AG04449 (cell line): Measurements from ENCODE around the gene CASS4.

Experiments
- CTCF ChIA-PET: fragments of 350-600 bp; formaldehyde crosslinking; extraction: SDS; loops from one replicate; lab custom pipeline; 2021; ENCODE audit warnings: antibody characterized with exemption; lab: Yijun Ruan, JAX
- POLR2A ChIA-PET: fragments of 400-600, 350-600 bp; formaldehyde crosslinking; extraction: SDS; loops from one replicate; lab custom pipeline; 2020; ENCODE audit warnings: antibody characterized with exemption, inconsistent platforms; lab: Yijun Ruan, JAX
- DNase-seq: peaks from one replicate; pipeline ENCODE4 v3.0.0-alpha.2; 2010; ENCODE audit warnings: low read depth, low spot score
- H3K4me3 ChIP-seq: 2 replicates; pipeline ENCODE4 v1.5.1; 2011; ENCODE audit warnings: low read depth, mild to moderate bottlenecking, control low read depth, low read length
- CTCF ChIP-seq: IDR thresholded peaks from one replicate; pipeline ENCODE4 v1.5.1; 2011; ENCODE audit warnings: mild to moderate bottlenecking, moderate library complexity, low read length, control low read depth, inconsistent platforms; ENCODE audit not compliant: insufficient read depth; ENCODE audit errors: missing control alignments

Gene CASS4

GRCh38 chr20:56445540-56445939 lies 33.5 kb downstream of the CASS4 start:
- ChIA-PET POLR2A (no interaction called here), CTCF (no interaction called here)
- DNase-seq: no peak
- H3K4me3 ChIP-seq: no peak overlapping the region
- no peak for TF ChIP-seq CTCF

GRCh38 chr20:56447227-56447626 lies 35.2 kb downstream of the CASS4 start:
- TF ChIP-seq CTCF: no peak
- no peak for DNase-seq
- ChIA-PET POLR2A (no interaction called here), CTCF (interaction anchor here (0.7 kb wide), 2 partner anchors 16 to 46 kb away, joined by 3 to 4 read pairs; no protein-coding TSS in a partner anchor)
- H3K4me3 ChIP-seq: no peak overlapping the region

GRCh38 chr20:56449459-56449858 lies 37.4 kb downstream of the CASS4 start:
- H3K4me3 ChIP-seq: no peak overlapping the region
- ChIA-PET CTCF (interaction anchor here (1.1 kb wide), 1 partner anchor 49 kb away, joined by 3 read pairs; no protein-coding TSS in a partner anchor), POLR2A (no interaction called here)
- TF ChIP-seq CTCF: no peak
- no peak for DNase-seq

DNA sequence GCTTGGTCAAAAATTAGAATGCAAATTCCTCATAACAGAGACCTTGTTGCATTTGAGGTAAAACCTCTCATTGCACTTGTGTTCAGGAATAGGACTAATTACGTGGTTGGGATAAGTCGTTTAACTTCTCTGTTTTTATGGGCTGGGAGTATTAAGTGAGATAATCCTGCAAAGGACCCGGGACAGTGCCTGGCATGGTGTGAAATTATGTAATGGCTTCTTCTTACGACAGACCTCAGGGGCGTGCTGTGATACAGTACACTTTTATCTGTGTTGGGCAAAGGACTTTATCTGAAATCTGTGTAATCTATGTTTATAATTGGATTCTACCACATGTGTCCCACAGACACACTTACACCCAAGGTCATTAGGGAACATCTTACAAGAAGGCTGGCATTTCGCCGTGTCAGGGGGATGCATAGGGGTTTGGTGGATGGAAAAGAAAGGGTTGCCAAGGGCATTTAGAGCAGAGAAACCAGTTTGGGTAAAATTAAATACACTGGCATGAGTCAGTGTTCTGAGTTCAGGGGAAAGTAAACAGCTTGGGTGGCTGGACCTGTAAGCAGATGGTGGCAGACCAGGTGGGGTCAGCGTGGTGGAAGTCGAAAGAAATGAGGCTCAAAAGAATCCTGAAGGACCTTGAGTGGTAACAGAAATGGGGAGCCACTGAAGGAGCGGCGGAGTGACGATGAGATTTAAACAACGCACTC lies 39.2 kb downstream of the CASS4 start:
- POLR2A ChIA-PET: no interaction called here
- H3K4me3 ChIP-seq: no peak overlapping the region
- no peak for TF ChIP-seq CTCF
- no peak for DNase-seq
- CTCF ChIA-PET: no interaction called here

DNA sequence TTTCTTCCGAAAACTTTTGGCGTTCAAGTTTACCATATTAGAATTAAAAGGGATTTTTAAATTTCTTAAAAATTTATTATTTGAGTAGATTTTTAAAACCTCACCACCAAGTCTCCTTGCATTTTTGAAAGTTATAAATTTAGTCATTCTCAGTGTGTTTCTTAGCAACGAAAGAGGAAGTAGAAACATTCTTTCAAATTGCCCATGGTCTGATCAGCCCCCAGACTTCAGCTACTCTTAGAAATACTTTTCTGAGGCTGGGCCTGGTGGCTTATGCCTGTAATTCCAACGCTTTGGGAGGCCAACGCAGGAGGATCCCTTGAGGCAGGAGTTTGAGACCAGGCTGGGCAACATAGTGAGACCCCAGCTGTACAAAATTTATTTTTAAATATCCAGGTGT lies 41.3 kb downstream of the CASS4 start:
- POLR2A ChIA-PET: interaction anchor here (1.4 kb wide), 1 partner anchor 13 kb away, joined by 5 read pairs; no protein-coding TSS in a partner anchor

More for the DNA sequence above, 41.3 kb downstream of the CASS4 start:
- DNase-seq: no peak
- TF ChIP-seq CTCF: no peak
- H3K4me3 ChIP-seq: no peak overlapping the region
- CTCF ChIA-PET: interaction anchor here (1.1 kb wide), 1 partner anchor 55 kb away, joined by 3 read pairs; no protein-coding TSS in a partner anchor
